WTC11 (cell line): ENCODE data around the gene TLE5. TPM values are rescaled to one million over a fixed set of nuclear protein-coding genes. Genes with fewer than 3 reads are reported as not detected.

ENCODE experiments used
- ATAC-seq: fragments of 200-7000 bp; cut with Tn5 transposase; 2 replicates; pipeline ENCODE4 v1.10.0; 2021; ENCODE audit warnings: mild to moderate bottlenecking, moderate library complexity
- CTCF ChIA-PET: fragments of 300-600 bp; sonication (Branson Sonifier 250); formaldehyde crosslinking; loops from one replicate; lab custom pipeline; 2021; ENCODE audit warnings: antibody characterized with exemption; lab: Charles Lee
- POLR2A ChIA-PET: fragments of 350-600 bp; sonication (Branson Sonifier 250); formaldehyde crosslinking; loops from one replicate; lab custom pipeline; 2021; ENCODE audit warnings: antibody characterized with exemption; lab: Charles Lee
- DNase-seq: peaks from one replicate; pipeline ENCODE4 v3.0.0; 2021; ENCODE audit warnings: low spot score
- H3K27ac Mint-ChIP-seq: 2 replicates; pipeline ENCODE4 v1.8.0; 2021; ENCODE audit warnings: mixed read lengths
- H3K27me3 Mint-ChIP-seq: 2 replicates; pipeline ENCODE4 v1.8.0; 2021; ENCODE audit warnings: low read depth, mild to moderate bottlenecking, moderate library complexity, mixed read lengths
- H3K36me3 Mint-ChIP-seq: 2 replicates; pipeline ENCODE4 v1.8.0; 2021; ENCODE audit warnings: mixed read lengths
- H3K4me1 Mint-ChIP-seq: 2 replicates; pipeline ENCODE4 v1.8.0; 2022; ENCODE audit warnings: mixed read lengths
- H3K4me3 Mint-ChIP-seq: 2 replicates; pipeline ENCODE4 v1.8.0; 2021; ENCODE audit warnings: mild to moderate bottlenecking, moderate library complexity, mixed read lengths
- H3K9me3 Mint-ChIP-seq: 2 replicates; pipeline ENCODE4 v1.8.0; 2021; ENCODE audit warnings: mixed read lengths
- ESRRA ChIP-seq: sonication (generic); formaldehyde crosslinking; IDR thresholded peaks from 2 replicates; pipeline ENCODE4 v1.8.1; 2022; ENCODE audit warnings: mild to moderate bottlenecking, missing genetic modification reagents, borderline replicate concordance
- ETV6 ChIP-seq: sonication (generic); formaldehyde crosslinking; IDR thresholded peaks from 2 replicates; pipeline ENCODE4 v1.8.1; 2022; ENCODE audit warnings: mild to moderate bottlenecking, missing genetic modification reagents
- NFE2L1 ChIP-seq: sonication (generic); formaldehyde crosslinking; IDR thresholded peaks from 2 replicates; pipeline ENCODE4 v1.8.1; 2023; ENCODE audit warnings: missing genetic modification reagents
- SMAD3 ChIP-seq: sonication (generic); formaldehyde crosslinking; IDR thresholded peaks from 2 replicates; pipeline ENCODE4 v1.8.0; 2022; ENCODE audit warnings: missing genetic modification reagents, mild to moderate bottlenecking, borderline replicate concordance
- TEAD1 ChIP-seq: sonication (generic); formaldehyde crosslinking; IDR thresholded peaks from 2 replicates; pipeline ENCODE4 v1.8.0; 2022; ENCODE audit warnings: mild to moderate bottlenecking, missing genetic modification reagents
- ZNF317 ChIP-seq: sonication (generic); formaldehyde crosslinking; IDR thresholded peaks from 2 replicates; pipeline ENCODE4 v1.8.1; 2023; ENCODE audit warnings: low read depth, mild to moderate bottlenecking, moderate library complexity, missing genetic modification reagents, borderline replicate concordance
- total RNA-seq: library from RNA; stranded (reverse); gene quantifications from 3 replicates; pipeline ENCODE4 v1.2.3, GENCODE V29; 2021
- TF ChIP-seq, protein P1 (sequence below): sonication (generic); formaldehyde crosslinking; IDR thresholded peaks from 2 replicates; pipeline ENCODE4 v1.8.0; 2023; ENCODE audit warnings: missing genetic modification reagents, mild to moderate bottlenecking, borderline replicate concordance
- TF ChIP-seq, protein P2 (sequence below): sonication (generic); formaldehyde crosslinking; IDR thresholded peaks from 2 replicates; pipeline ENCODE4 v1.8.0; 2022; ENCODE audit warnings: missing genetic modification reagents
- TF ChIP-seq, protein P3 (sequence below): fragments of 200-600 bp; IDR thresholded peaks from 2 replicates; pipeline ENCODE4 v1.8.0; 2022; ENCODE audit warnings: antibody characterized with exemption
- TF ChIP-seq, protein P4 (sequence below): sonication (generic); formaldehyde crosslinking; IDR thresholded peaks from 2 replicates; pipeline ENCODE4 v1.8.0; 2022; ENCODE audit warnings: mild to moderate bottlenecking, missing genetic modification reagents
- TF ChIP-seq, protein P5 (sequence below): sonication (generic); formaldehyde crosslinking; IDR thresholded peaks from 2 replicates; pipeline ENCODE4 v1.8.1; 2022; ENCODE audit warnings: low read depth, mild to moderate bottlenecking, moderate library complexity, missing genetic modification reagents, borderline replicate concordance
- TF ChIP-seq, protein P6 (sequence below): sonication (generic); formaldehyde crosslinking; IDR thresholded peaks from 2 replicates; pipeline ENCODE4 v1.8.1; 2022; ENCODE audit warnings: low read depth, missing genetic modification reagents, borderline replicate concordance

The TLE5 gene
- total RNA-seq, 1 experiment from 2014 or later: 246 TPM

DNA sequence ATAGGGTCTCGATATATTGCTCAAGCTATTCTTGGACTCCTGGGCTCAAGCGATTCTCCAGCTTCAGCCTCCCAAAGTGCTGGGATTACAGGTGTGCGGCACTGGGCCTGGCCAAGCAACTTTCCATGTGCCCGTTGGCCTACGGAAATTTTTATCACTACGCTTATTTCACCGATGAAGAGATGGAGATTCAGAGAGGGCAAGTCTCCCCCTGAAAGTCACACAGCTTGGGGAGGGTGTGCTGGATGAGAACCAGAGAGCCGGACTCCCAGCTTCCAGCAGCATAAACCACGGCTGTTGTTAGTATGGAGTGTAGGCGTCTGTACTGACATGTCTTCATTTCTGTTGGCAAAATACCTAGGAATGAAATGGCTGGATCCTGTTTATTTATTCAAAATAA, 20.0 kb upstream of the TLE5 start (continued):
- TF ChIP-seq, protein P1, sequence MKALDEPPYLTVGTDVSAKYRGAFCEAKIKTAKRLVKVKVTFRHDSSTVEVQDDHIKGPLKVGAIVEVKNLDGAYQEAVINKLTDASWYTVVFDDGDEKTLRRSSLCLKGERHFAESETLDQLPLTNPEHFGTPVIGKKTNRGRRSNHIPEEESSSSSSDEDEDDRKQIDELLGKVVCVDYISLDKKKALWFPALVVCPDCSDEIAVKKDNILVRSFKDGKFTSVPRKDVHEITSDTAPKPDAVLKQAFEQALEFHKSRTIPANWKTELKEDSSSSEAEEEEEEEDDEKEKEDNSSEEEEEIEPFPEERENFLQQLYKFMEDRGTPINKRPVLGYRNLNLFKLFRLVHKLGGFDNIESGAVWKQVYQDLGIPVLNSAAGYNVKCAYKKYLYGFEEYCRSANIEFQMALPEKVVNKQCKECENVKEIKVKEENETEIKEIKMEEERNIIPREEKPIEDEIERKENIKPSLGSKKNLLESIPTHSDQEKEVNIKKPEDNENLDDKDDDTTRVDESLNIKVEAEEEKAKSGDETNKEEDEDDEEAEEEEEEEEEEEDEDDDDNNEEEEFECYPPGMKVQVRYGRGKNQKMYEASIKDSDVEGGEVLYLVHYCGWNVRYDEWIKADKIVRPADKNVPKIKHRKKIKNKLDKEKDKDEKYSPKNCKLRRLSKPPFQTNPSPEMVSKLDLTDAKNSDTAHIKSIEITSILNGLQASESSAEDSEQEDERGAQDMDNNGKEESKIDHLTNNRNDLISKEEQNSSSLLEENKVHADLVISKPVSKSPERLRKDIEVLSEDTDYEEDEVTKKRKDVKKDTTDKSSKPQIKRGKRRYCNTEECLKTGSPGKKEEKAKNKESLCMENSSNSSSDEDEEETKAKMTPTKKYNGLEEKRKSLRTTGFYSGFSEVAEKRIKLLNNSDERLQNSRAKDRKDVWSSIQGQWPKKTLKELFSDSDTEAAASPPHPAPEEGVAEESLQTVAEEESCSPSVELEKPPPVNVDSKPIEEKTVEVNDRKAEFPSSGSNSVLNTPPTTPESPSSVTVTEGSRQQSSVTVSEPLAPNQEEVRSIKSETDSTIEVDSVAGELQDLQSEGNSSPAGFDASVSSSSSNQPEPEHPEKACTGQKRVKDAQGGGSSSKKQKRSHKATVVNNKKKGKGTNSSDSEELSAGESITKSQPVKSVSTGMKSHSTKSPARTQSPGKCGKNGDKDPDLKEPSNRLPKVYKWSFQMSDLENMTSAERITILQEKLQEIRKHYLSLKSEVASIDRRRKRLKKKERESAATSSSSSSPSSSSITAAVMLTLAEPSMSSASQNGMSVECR: no peak
- no peak for TF ChIP-seq ZNF317 (CRISPR knock-in tag)

DNA sequence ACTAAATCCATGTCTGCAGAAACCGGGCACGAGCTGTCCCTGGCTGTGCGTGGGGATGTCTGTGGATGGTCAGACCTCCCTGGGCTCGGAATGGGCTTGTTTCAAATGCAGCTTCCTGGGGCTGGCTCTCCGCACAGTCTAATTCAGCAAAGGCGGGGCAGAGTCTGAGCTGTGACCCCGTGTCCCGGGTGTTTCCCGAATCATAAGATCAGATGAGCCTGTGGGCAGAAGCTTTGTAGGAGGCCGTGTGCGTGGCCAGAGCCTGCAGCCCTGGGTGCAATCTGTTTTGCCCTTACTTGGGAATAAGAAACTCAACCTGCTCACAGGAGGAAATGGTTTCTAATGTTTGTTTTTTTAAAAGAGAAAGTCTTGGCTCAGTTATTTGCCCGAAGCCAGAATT, 18.0 kb upstream of the TLE5 start:
- H3K27ac Mint-ChIP-seq: no peak overlapping the region
- peaks cover 4% of the 10 kb centered on the region; the same call in 1 of the 2 replicates for H3K9me3 Mint-ChIP-seq
- DNase-seq: no peak
- no peak for ATAC-seq
- H3K27me3 Mint-ChIP-seq: no peaks in the 10 kb centered on the region; the same call in 1 of the 2 replicates
- no peaks in the 10 kb centered on the region for H3K36me3 Mint-ChIP-seq
- ChIA-PET POLR2A (no interaction called here), CTCF (interaction anchor here (0.9 to 3.6 kb wide), 5 partner anchors 16 to 130 kb away, joined by 3 to 22 read pairs (median 3); no protein-coding TSS in a partner anchor)
- no peak overlapping the region for H3K4me3 Mint-ChIP-seq
- TF ChIP-seq NFE2L1 (CRISPR knock-in tag) (no peak), ETV6 (CRISPR knock-in tag) (no peak), TEAD1 (CRISPR knock-in tag) (no peak), ESRRA (CRISPR knock-in tag) (no peak), ZNF317 (CRISPR knock-in tag) (no peak), SMAD3 (CRISPR knock-in tag) (no peak)
- TF ChIP-seq, protein P2, sequence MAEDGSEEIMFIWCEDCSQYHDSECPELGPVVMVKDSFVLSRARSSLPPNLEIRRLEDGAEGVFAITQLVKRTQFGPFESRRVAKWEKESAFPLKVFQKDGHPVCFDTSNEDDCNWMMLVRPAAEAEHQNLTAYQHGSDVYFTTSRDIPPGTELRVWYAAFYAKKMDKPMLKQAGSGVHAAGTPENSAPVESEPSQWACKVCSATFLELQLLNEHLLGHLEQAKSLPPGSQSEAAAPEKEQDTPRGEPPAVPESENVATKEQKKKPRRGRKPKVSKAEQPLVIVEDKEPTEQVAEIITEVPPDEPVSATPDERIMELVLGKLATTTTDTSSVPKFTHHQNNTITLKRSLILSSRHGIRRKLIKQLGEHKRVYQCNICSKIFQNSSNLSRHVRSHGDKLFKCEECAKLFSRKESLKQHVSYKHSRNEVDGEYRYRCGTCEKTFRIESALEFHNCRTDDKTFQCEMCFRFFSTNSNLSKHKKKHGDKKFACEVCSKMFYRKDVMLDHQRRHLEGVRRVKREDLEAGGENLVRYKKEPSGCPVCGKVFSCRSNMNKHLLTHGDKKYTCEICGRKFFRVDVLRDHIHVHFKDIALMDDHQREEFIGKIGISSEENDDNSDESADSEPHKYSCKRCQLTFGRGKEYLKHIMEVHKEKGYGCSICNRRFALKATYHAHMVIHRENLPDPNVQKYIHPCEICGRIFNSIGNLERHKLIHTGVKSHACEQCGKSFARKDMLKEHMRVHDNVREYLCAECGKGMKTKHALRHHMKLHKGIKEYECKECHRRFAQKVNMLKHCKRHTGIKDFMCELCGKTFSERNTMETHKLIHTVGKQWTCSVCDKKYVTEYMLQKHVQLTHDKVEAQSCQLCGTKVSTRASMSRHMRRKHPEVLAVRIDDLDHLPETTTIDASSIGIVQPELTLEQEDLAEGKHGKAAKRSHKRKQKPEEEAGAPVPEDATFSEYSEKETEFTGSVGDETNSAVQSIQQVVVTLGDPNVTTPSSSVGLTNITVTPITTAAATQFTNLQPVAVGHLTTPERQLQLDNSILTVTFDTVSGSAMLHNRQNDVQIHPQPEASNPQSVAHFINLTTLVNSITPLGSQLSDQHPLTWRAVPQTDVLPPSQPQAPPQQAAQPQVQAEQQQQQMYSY (CRISPR knock-in tag): no peak
- TF ChIP-seq, protein P3, sequence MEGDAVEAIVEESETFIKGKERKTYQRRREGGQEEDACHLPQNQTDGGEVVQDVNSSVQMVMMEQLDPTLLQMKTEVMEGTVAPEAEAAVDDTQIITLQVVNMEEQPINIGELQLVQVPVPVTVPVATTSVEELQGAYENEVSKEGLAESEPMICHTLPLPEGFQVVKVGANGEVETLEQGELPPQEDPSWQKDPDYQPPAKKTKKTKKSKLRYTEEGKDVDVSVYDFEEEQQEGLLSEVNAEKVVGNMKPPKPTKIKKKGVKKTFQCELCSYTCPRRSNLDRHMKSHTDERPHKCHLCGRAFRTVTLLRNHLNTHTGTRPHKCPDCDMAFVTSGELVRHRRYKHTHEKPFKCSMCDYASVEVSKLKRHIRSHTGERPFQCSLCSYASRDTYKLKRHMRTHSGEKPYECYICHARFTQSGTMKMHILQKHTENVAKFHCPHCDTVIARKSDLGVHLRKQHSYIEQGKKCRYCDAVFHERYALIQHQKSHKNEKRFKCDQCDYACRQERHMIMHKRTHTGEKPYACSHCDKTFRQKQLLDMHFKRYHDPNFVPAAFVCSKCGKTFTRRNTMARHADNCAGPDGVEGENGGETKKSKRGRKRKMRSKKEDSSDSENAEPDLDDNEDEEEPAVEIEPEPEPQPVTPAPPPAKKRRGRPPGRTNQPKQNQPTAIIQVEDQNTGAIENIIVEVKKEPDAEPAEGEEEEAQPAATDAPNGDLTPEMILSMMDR: no peak
- TF ChIP-seq, protein P4, sequence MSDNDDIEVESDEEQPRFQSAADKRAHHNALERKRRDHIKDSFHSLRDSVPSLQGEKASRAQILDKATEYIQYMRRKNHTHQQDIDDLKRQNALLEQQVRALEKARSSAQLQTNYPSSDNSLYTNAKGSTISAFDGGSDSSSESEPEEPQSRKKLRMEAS (CRISPR knock-in tag): no peak
- TF ChIP-seq, protein P5, sequence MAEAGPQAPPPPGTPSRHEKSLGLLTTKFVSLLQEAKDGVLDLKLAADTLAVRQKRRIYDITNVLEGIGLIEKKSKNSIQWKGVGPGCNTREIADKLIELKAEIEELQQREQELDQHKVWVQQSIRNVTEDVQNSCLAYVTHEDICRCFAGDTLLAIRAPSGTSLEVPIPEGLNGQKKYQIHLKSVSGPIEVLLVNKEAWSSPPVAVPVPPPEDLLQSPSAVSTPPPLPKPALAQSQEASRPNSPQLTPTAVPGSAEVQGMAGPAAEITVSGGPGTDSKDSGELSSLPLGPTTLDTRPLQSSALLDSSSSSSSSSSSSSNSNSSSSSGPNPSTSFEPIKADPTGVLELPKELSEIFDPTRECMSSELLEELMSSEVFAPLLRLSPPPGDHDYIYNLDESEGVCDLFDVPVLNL: no peak
- TF ChIP-seq, protein P6, sequence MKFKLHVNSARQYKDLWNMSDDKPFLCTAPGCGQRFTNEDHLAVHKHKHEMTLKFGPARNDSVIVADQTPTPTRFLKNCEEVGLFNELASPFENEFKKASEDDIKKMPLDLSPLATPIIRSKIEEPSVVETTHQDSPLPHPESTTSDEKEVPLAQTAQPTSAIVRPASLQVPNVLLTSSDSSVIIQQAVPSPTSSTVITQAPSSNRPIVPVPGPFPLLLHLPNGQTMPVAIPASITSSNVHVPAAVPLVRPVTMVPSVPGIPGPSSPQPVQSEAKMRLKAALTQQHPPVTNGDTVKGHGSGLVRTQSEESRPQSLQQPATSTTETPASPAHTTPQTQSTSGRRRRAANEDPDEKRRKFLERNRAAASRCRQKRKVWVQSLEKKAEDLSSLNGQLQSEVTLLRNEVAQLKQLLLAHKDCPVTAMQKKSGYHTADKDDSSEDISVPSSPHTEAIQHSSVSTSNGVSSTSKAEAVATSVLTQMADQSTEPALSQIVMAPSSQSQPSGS (CRISPR knock-in tag): no peak
- peaks cover 2% of the 10 kb centered on the region; the same call in 1 of the 2 replicates for H3K4me1 Mint-ChIP-seq
